ENCODE data around the gene DAGLA.

DNA sequence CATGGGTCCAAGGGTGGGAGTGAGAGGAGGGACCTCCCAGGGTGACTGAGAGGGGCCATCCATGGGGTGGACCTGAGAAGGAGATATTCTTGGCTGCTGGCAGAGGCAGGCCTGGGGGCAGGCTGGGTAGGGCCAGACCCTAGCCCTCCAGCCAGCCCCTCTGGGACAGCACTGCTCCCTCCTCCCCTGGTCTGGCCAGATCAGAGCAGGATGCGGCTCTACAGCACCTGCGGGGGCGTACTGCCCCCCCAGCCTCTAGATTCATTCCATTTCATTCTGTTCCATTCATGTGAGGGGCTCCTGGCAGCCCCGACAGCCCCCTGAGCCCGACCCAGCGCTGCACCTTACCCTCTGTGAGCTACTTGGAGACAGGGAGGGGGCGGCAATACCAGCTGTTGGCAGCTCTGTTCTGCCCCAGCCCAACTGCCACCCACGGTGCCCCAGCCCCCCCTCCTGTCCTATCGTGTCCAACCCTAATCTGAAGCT is 37.9 kb downstream of the DAGLA start:
- TF ChIP-seq, protein P1, sequence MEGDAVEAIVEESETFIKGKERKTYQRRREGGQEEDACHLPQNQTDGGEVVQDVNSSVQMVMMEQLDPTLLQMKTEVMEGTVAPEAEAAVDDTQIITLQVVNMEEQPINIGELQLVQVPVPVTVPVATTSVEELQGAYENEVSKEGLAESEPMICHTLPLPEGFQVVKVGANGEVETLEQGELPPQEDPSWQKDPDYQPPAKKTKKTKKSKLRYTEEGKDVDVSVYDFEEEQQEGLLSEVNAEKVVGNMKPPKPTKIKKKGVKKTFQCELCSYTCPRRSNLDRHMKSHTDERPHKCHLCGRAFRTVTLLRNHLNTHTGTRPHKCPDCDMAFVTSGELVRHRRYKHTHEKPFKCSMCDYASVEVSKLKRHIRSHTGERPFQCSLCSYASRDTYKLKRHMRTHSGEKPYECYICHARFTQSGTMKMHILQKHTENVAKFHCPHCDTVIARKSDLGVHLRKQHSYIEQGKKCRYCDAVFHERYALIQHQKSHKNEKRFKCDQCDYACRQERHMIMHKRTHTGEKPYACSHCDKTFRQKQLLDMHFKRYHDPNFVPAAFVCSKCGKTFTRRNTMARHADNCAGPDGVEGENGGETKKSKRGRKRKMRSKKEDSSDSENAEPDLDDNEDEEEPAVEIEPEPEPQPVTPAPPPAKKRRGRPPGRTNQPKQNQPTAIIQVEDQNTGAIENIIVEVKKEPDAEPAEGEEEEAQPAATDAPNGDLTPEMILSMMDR (IDR thresholded peaks at IDR 0.05), result no peak
- no peak for TF ChIP-seq POLR2A (IDR thresholded peaks at IDR 0.05)
